Adrenal gland (tissue), 12 donors: ENCODE measurements around the gene EML6. TPM values are rescaled to one million over a fixed set of nuclear protein-coding genes. Genes with fewer than 3 reads are reported as not detected.
A peak's percentile ranks its signal among the peaks of the same experiment; 100 is the strongest.

ENCODE experiments used
- DNase-seq, 7 donors: peaks; one replicate each; pipeline ENCODE4 v3.0.0-alpha.2; 2019 to 2020
- H3K27ac ChIP-seq, 5 donors: fragments of 200-600 bp; sonication (generic) in 4 of 5; 1 replicate in 3 of 5; 2 replicates in 2 of 5; pipeline versions ENCODE4 v1.5.1 to v1.8.0; 2016 to 2020; ENCODE audit warnings: mild to moderate bottlenecking in 1 of 5
- H3K27me3 ChIP-seq: fragments of 200-600 bp; 2 replicates; pipeline ENCODE4 v1.8.0; 2021
- H3K36me3 ChIP-seq, 2 donors: fragments of 200-600 bp; replicated peaks in 1 of 2; 1 replicate in 1 of 2; 2 replicates in 1 of 2; pipeline versions ENCODE4 v1.5.1 to v1.8.0; 2018 to 2022
- H3K4me1 ChIP-seq, 2 donors: fragments of 200-600 bp; replicated peaks in 1 of 2; 1 replicate in 1 of 2; 2 replicates in 1 of 2; pipeline versions ENCODE4 v1.5.1 to v1.8.0; 2018 to 2021
- H3K4me3 ChIP-seq, 4 donors: fragments of 200-600 bp; sonication (generic) in 3 of 4; one replicate each; pipeline ENCODE4 v1.5.1; 2016 to 2018
- H3K9me3 ChIP-seq, 3 donors: fragments of 200-600 bp; sonication (generic) in 1 of 3; replicated peaks in 1 of 3; 1 replicate in 2 of 3; 2 replicates in 1 of 3; pipeline versions ENCODE4 v1.5.1 to v1.8.0; 2016 to 2021
- CTCF ChIP-seq, 6 experiments: fragments of 450-650 bp in 4 of 6; fragments of 200-600 bp in 2 of 6; sonication (generic) in 1 of 6; IDR thresholded peaks; 1 replicate in 5 of 6; 2 replicates in 1 of 6; pipeline versions ENCODE4 v1.5.1 to v1.8.0; 2016 to 2021; ENCODE audit warnings: antibody characterized with exemption in 6 of 6, mild to moderate bottlenecking in 2 of 6, moderate library complexity in 1 of 6
- POLR2A ChIP-seq, 2 donors: fragments of 450-650 bp; IDR thresholded peaks; one replicate each; pipeline ENCODE4 v1.6.1; 2017; ENCODE audit warnings: antibody characterized with exemption in 2 of 2, mild to moderate bottlenecking in 2 of 2, moderate library complexity in 1 of 2
- WGBS, 4 donors: extraction: QIAGEN DNeasy Blood & Tissue Kit in 2 of 4; methylation state at CpG; one replicate each; pipeline versions ENCODE4 v1.1.5 to v1.1.7; 2013 to 2017; 5-methylcytosine and 5-hydroxymethylcytosine counted together
- intact Hi-C, 2 donors: fragments of 100-400 bp; cut with DNase I; formaldehyde crosslinking; loops; one replicate each; pipeline versions ENCODE4 v1.14.1 to v1.15.0; 2022 to 2023
- polyA plus RNA-seq, 3 donors: library from polyadenylated mRNA; stranded (reverse); fragments of 200-250 nt in 2 of 3; fragments of 350-450 nt in 1 of 3; fragmentation: Illumina TruSeq in 1 of 3; extraction: RNeasy Lipid Tissue Mini Kit (QIAGEN cat#74804) in 1 of 3; gene quantifications; one replicate each; pipeline ENCODE4 v1.2.3, GENCODE V29; 2013 to 2014
- total RNA-seq, 9 donors: library from RNA; depleted of rRNA in 4 of 9; stranded (reverse); fragments of >200 nt in 4 of 9; fragments of 120-200 nt in 1 of 9; fragmentation: NEBNext Ultra II Directional in 1 of 9; extraction: Animal tissue kit (Norgen Biotek cat#: 25700) in 1 of 9; gene quantifications; one replicate each; pipeline versions ENCODE4 v1.1.0 to v1.2.4, GENCODE V29; 2013 to 2023
- donor health status: healthy with polysubstance abuse.
- donor health status: Bipolar disorder and iron deficiency.
- donor health status: DM: yes; HTN: yes; CAD: no.
- donor health status: DM: no; HTN: no; CAD: no.
- donor health status: DM: no; HTN: no; CAD: no.
- donor health status: DM: yes; HTN: yes; CAD: no.

The EML6 gene
- total and polyA plus RNA-seq, 12 donors: 6.0 to 19.3 (median 10.9) TPM

GRCh38 chr2:55014962-55015939, 291.8 kb downstream of the EML6 start:
- intact Hi-C loops: loop anchor here in 1 of 2 donors (10.0 kb wide), 1 partner anchor 150 kb away; no protein-coding TSS in a partner anchor
- H3K27me3 ChIP-seq: no peaks in the 10 kb centered on the region
- H3K4me1 ChIP-seq: peaks cover 56 to 71% of the 10 kb centered on the region in 2 donors
- DNase-seq: peak; percentile 43 to 67 (median 62)
- no peak overlapping the region for H3K27ac ChIP-seq
- no peaks in the 10 kb centered on the region for H3K36me3 ChIP-seq
- WGBS, 4 donors: 55 to 57% (median 56%) methylated on average over 6 of the region's 6 CpGs
- no peaks in the 10 kb centered on the region for H3K9me3 ChIP-seq
- peak; percentile 32 to 71 (median 62) for TF ChIP-seq CTCF (IDR thresholded peaks at IDR 0.05)
- no peak for TF ChIP-seq POLR2A (IDR thresholded peaks at IDR 0.05)
- no peak overlapping the region for H3K4me3 ChIP-seq

- no peaks in the 10 kb centered on the region for H3K36me3 ChIP-seq
- intact Hi-C loops: loop anchor here in 1 of 2 donors (10.0 kb wide), 1 partner anchor 147 kb away; no protein-coding TSS in a partner anchor
- 96 to 99% (median 98%) methylated on average over 3 of the region's 3 CpGs for WGBS, 4 donors
- H3K4me3 ChIP-seq: no peak overlapping the region
- no peaks in the 10 kb centered on the region for H3K9me3 ChIP-seq
- H3K27ac ChIP-seq: peak overlapping the region in 1 of 5 donors; percentile 41
- H3K4me1 ChIP-seq: peaks cover 36 to 49% of the 10 kb centered on the region in 2 donors
- DNase-seq: no peak
- no peaks in the 10 kb centered on the region for H3K27me3 ChIP-seq
- TF ChIP-seq CTCF (IDR thresholded peaks at IDR 0.05): no peak
- no peak for TF ChIP-seq POLR2A (IDR thresholded peaks at IDR 0.05)
Measured at GRCh38 chr2:55017428-55017827, 294.0 kb downstream of the EML6 start.

- DNase-seq: no peak
- TF ChIP-seq POLR2A (IDR thresholded peaks at IDR 0.05): no peak
- no peak for TF ChIP-seq CTCF (IDR thresholded peaks at IDR 0.05)
- no peak overlapping the region for H3K4me3 ChIP-seq
- H3K36me3 ChIP-seq: no peaks in the 10 kb centered on the region
- intact Hi-C loops: loop anchor here in 1 of 2 donors (10.0 kb wide), 1 partner anchor 147 kb away; no protein-coding TSS in a partner anchor
- H3K9me3 ChIP-seq: no peaks in the 10 kb centered on the region
- H3K27me3 ChIP-seq: no peaks in the 10 kb centered on the region
- peak overlapping the region in 1 of 5 donors; percentile 41 for H3K27ac ChIP-seq
- peaks cover 31 to 45% of the 10 kb centered on the region in 2 donors for H3K4me1 ChIP-seq
- WGBS, 4 donors: 69 to 72% (median 69%) methylated on average over 3 of the region's 3 CpGs
Measured at GRCh38 chr2:55017880-55018279, 294.4 kb downstream of the EML6 start.

GRCh38 chr2:55018619-55019018, 295.2 kb downstream of the EML6 start:
- no peaks in the 10 kb centered on the region for H3K27me3 ChIP-seq
- H3K9me3 ChIP-seq: no peaks in the 10 kb centered on the region
- DNase-seq: no peak
- H3K36me3 ChIP-seq: no peaks in the 10 kb centered on the region
- H3K4me3 ChIP-seq: no peak overlapping the region
- H3K27ac ChIP-seq: peak overlapping the region in 1 of 5 donors; percentile 44
- H3K4me1 ChIP-seq: peaks cover 25 to 47% of the 10 kb centered on the region in 2 donors
- TF ChIP-seq CTCF (IDR thresholded peaks at IDR 0.05) (no peak), POLR2A (IDR thresholded peaks at IDR 0.05) (no peak)
- 84 to 91% (median 89%) methylated on average over 1 of the region's 1 CpG for WGBS, 4 donors
- intact Hi-C loops: loop anchor here in 1 of 2 donors (10.0 kb wide), 1 partner anchor 146 kb away; no protein-coding TSS in a partner anchor
